GM21423 (cell line): Measurements from ENCODE around the gene PNPLA3.

ENCODE experiments used
- ATAC-seq: cut with Tn5 transposase; IDR thresholded peaks from one replicate; pipeline ENCODE4 v1.9.1; 2021; ENCODE audit warnings: mild to moderate bottlenecking, moderate library complexity; ENCODE audit not compliant: unreplicated experiment

Gene PNPLA3

DNA sequence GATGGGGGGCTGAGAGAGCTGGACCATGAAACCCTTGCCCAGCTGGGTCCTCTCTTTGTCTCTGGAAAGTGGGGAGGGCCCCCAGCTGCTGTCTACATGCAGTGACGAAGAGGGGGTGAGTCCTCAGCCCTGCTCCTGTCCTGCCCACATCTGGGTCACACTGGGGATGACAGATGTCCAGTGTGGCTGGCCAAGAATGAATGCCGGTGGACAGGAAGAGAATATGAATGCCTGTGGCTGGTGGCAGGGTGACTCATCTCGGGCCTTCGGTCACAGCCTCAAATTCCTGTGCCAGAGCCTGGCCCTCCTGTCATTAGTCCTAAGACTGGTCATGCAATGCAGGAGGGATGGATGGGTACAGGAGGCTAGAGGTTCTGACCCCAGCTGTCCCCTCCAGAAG, 2.2 kb upstream of the PNPLA3 start:
- ATAC-seq = no peak

GRCh38 chr22:43922123-43922522, 1.5 kb upstream of the PNPLA3 start:
- ATAC-seq = no peak

GRCh38 chr22:43923191-43923590, 414 bp upstream of the PNPLA3 start:
- ATAC-seq = no peak

DNA sequence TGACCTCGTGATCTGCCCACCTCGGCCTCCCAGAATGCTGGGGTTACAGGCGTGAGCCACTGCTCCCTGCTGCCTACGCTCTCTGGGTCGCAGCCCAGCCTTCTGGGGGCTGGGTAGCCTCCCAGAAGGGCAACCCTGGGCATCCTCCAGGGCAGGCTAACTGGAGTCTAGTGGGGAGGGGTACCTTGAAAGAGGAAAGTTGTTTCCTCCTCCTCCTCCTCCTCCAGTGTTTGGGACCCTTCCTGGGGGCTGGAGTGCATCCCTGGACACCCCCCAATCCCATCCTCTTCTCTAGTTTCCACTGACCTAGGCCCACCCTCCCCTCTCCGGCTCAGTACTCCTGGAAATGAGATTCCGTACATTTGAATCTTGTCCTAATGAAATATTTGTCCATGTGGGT, 1.3 kb downstream of the PNPLA3 start:
- ATAC-seq = no peak

GRCh38 chr22:43925433-43926348, 2.1 kb downstream of the PNPLA3 start:
- no peak for ATAC-seq

DNA sequence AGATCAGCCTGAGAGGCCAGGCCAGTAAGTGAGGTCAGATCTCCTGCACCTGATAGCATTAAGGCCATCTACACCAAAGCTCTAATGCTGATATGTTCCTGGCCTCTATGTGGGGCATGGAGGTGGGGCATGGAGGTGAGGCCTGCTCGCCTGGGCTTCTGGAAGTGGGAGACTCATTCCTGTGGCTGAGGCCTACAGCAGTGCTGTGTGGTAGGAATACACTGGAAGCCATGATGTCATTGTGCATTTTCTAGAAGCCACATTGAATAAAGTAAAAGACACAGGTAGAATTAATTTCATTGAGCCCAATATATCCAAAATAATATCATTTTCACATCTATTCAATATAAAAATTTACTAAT, 2.7 kb downstream of the PNPLA3 start:
- no peak for ATAC-seq

GRCh38 chr22:43928468-43928867, 4.9 kb downstream of the PNPLA3 start:
- no peak for ATAC-seq

- ATAC-seq = no peak
Measured at GRCh38 chr22:43928908-43929307, 5.3 kb downstream of the PNPLA3 start.

- no peak for ATAC-seq
Measured at GRCh38 chr22:43931771-43932170, 8.2 kb downstream of the PNPLA3 start.

GRCh38 chr22:43941449-43941848, 17.8 kb downstream of the PNPLA3 start:
- no peak for ATAC-seq

- ATAC-seq = no peak
Measured at GRCh38 chr22:43944670-43945430, 21.2 kb downstream of the PNPLA3 start.

GRCh38 chr22:43945632-43946383, 22.2 kb downstream of the PNPLA3 start:
- ATAC-seq = no peak

DNA sequence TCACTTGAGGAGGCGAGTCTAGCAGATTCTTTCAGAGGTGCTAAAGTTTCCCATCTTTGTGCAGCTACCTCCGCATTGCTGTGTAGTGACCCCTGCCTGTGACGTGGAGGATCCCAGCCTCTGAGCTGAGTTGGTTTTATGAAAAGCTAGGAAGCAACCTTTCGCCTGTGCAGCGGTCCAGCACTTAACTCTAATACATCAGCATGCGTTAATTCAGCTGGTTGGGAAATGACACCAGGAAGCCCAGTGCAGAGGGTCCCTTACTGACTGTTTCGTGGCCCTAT, 22.7 kb downstream of the PNPLA3 start:
- ATAC-seq = no peak

- ATAC-seq = no peak
Measured at GRCh38 chr22:43948836-43949406, 25.3 kb downstream of the PNPLA3 start.

GRCh38 chr22:43951391-43951790, 27.8 kb downstream of the PNPLA3 start:
- ATAC-seq = no peak

- no peak for ATAC-seq
Measured at GRCh38 chr22:43951966-43952365, 28.4 kb downstream of the PNPLA3 start.

- ATAC-seq = no peak
Measured at GRCh38 chr22:43953988-43954785, 30.6 kb downstream of the PNPLA3 start.

DNA sequence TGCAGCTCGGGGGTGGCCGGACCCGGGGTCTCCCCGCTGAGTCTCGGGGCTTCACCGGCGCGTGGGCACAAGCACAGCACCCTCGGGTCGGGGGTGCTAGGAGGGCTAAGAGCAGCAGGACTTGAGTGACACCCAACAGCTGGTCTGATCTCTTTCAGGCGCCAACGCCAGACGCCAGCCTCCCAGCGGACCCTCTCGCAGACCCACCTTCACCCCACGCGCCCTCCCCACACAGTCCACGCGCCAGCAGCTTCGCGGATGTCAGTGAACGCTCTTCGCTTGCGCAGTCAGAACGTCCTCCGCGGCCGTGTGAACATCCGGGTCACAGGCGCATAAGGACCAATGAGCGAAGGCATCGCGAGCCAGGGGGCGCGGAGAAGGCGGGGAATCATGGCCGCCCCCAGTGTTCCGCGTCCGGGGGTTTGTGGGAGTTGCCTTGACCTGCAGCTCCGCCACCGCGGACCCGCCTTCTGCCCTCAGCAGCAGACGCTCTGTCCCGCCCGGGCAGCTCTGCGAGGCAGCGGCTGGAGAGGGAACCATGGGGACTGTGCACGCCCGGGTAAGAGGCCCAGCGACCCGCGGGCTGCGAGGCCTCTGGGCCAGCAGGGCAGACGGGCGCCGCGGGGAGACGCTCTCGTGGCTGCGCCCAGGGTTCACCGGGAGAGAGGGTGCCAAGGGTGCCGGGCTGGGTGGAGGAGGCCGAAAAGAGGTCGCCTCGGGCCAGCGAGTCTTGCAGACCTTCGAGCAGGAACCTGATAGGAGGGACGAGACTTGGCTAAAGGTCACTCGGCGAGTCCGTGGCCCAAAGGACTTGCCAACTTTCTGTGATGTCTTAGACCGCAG, 31.7 kb downstream of the PNPLA3 start, which contains the start of gene SAMM50:
Gene SAMM50 (plus strand): TSS at position 403 of the 843 bp plus-strand sequence. CDS start 136 bp downstream, at position 539.
- peak; percentile 85 for ATAC-seq
